HepG2 (cell line): ENCODE data around the gene UTS2R.
A peak's percentile ranks its signal among the peaks of the same experiment; 100 is the strongest.

Source experiments
- CTCF ChIP-seq: sonication (generic); formaldehyde crosslinking; IDR thresholded peaks from 2 replicates; pipeline ENCODE4 v1.5.0; 2020; ENCODE audit warnings: mild to moderate bottlenecking, missing genetic modification reagents, moderate library complexity
- NFE2L2 ChIP-seq: fragments of 150-350 bp; IDR thresholded peaks from 2 replicates; pipeline ENCODE4 v1.6.1; 2014; ENCODE audit warnings: low read length
- TEAD2 ChIP-seq: sonication (generic); formaldehyde crosslinking; IDR thresholded peaks from 2 replicates; pipeline ENCODE4 v1.9.0; 2021; ENCODE audit warnings: missing genetic modification reagents

GRCh38 chr17:82332669-82333278 lies 38.8 kb upstream of the UTS2R start:
- no peak for TF ChIP-seq NFE2L2
- TF ChIP-seq TEAD2 (CRISPR knock-in tag) = no peak
- TF ChIP-seq CTCF (CRISPR knock-in tag) = peak; percentile 43
